GM10266 (cell line): Measurements from ENCODE around the gene NMNAT1.

Source experiments
- DNase-seq: peaks from one replicate; pipeline ENCODE4 v3.0.0; 2012; ENCODE audit errors: extremely low spot score
- CTCF ChIP-seq: IDR thresholded peaks from 2 replicates; pipeline ENCODE4 v1.5.1; 2012; ENCODE audit warnings: mild to moderate bottlenecking, low read depth; ENCODE audit not compliant: control insufficient read depth, insufficient read depth; ENCODE audit errors: missing control alignments

Gene NMNAT1

DNA sequence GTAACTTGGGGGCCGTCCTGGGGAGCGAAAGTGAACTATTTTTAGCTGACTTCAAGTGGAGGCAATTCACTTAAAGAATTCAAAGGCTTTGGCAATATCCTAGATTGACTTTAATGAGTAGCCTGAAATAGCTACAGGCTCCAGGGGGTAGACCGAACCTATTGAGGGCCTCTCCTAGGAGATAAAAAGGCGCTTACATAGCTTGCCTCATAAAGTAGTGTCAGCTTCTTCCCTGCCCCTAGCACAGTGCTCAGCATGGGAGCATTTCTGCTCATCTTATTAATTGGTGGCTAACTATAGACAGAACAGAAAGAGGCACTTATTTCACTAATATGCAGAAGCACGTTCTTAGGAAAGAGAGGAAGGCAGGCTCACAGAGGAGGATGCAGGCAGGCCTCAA lies 20.9 kb upstream of the NMNAT1 start:
- DNase-seq: no peak
- TF ChIP-seq CTCF: no peak

GRCh38 chr1:9927259-9927658 lies 16.0 kb upstream of the NMNAT1 start:
- no peak for DNase-seq
- no peak for TF ChIP-seq CTCF

DNA sequence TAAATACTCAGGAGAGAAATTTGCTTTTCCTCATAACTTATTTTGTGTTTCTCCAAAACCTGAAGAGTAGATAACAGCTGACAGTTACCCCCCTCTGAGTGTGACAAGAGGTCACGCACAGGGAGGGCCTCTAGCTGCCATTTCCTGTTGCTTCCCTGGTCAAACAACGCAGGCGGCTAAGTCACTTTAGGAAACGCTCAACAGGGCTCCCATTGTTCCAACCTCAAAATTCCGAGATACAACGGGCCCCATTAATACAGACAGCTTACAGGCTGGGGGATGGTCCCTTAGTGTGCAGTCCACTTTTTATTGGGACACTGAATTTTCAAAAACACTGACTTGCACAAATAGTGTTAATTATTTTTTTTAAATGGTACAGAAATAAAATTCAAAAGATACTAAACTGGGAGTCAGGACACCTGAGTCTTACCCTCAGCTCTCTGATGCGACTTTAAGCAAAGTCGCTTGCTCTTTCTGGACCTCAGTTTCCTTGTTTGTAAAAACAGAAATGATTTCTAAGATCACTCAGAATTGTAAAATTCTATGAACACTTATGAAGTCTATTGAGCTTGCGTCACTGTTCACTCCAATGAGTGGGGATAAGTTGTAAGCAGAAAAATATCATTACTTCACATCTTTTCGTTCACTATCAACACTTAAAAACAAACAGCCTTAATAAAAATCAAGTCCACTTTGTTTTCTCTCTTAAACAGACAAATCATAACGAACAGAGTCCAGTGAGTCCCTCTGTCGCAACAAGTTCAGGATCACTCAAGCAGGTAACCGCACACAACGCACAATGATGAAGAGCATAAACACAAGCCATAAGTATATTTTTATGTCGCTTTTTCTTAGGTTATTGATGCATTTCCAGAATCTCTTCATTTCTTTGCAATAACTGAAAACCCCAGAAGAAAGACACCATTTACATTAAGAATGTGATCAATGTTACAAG lies 13.6 kb upstream of the NMNAT1 start:
- no peak for TF ChIP-seq CTCF
- no peak for DNase-seq

GRCh38 chr1:9942399-9942938 lies 806 bp upstream of the NMNAT1 start:
- TF ChIP-seq CTCF: peak; percentile 55
- peak; percentile 62 for DNase-seq

GRCh38 chr1:9946315-9946714 lies 3.0 kb downstream of the NMNAT1 start:
- DNase-seq: no peak
- TF ChIP-seq CTCF: no peak

DNA sequence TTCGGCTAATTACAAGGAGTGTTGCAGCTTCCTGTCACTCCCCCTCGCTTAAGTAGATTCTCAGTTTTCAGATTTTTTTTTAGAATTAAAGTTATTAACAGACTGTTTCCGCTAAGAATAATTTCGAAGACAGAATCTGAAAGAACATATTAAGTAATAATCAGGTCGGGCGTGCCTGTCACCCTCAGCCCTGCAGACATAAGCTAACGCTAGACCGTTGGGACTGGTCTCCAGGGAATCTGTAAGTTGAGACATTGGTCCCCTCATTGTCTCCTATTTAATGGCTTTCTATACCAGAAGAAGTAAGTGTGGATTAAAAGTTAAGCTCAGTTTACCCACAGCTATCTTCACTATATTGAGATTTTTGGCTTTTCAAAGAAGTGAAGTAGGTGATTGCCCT lies 14.5 kb downstream of the NMNAT1 start:
- TF ChIP-seq CTCF: no peak
- no peak for DNase-seq

- DNase-seq: no peak
- TF ChIP-seq CTCF: no peak
These were observed 16.7 kb downstream of the NMNAT1 start for GRCh38 chr1:9960011-9960410.
